HuH-7.5 (cell line): ENCODE measurements around the gene POLRMT.
"Not testable (repeated sequence)": the region's sequence is repeated elsewhere in the genome, so short reads cannot be mapped to it uniquely, and the experiment has no call there.

ENCODE experiments used
- DNase-seq: peaks from one replicate; pipeline ENCODE4 v3.0.0; 2011; ENCODE audit warnings: low spot score

The POLRMT gene

GRCh38 chr19:626566-626965, 6.8 kb downstream of the POLRMT start:
- not testable (repeated sequence) for DNase-seq

DNA sequence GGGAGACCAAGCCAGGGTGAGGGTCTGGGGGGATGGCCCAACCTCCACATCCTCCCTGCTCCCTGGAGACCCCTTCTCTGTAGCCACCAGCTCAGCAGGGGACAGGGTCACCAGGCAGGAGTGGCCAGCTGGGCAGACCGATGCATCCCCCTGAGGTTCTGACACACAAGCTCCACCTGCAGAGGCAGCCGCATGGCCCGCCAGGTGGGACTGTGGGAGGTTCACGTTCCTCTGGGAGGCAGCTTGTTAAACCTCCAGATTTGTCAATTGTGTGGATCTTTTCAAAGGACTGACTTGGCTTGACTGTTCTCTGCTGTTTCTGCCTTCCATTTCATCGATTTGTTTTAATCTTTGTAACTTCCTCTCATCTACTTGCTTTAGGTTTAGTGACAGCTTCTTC, 8.1 kb downstream of the POLRMT start:
- no peak for DNase-seq

DNA sequence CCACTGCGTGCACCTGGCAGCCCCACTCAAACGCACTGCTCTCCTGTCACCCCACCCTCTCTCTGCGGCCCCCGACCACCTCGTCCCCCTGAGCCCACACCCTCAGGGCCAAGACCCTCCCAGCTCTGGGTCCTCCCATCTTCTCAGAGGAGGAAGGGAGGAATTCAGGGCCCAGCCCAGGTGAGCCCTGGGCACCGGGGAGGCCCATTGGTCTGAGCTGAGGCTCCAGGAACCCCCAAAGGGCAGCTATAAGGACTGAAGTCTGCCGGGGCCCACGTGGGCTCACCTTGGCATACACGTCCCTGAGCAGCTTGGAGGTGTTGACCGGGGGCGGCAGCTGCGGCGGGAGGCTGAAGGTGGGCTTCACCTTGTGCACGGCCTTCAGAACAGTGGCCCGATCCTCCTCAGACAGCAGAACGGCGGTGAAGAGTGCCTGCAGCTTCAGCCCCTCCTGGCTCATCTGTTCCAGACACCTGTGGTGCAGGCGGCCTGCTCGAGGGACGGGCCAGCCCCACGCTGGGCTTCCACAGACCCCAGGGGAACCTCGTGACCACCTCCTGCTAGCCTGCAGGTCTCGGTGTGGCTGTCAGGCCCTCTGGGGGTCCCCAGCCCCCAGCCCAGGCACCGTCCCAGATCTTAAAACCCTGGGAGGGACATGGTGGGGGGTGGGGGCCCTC, 8.8 kb downstream of the POLRMT start:
- no peak for DNase-seq

GRCh38 chr19:623974-624373, 9.4 kb downstream of the POLRMT start:
- DNase-seq = no peak

DNA sequence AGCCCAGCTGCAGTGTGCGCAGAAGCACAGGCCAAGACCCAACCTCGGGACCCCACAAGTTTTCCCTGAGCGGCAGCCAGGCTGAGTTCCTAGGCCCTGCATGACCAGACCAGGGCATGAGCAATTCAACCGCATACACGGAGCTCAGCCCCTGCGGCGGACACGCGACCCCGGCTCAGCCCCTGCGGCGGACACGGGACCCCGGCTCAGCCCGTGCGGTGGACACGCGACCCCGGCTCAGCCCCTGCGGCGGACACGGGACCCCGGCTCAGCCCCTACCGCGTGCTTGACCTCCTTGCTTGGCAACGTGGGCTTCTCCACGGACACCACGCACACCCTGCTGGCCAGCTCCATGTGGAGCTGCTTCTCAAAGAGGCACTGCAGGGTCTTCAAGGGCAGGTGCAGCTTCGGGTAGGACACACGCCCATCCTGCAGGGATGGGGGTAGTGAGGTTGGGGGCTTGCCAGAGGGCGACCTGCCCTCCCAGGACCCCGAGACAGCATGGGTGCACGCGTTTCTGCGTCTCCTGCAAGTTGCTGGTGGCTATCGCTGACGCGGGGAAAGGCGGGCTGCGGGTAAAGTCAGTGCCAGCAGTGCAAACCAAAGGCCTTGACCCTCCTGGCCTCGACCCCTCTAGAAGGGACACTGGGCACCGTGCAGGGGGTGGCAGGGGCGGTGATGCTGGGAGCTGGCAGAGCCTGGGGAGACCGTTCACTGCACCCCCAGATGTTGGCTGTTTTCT, 10.0 kb downstream of the POLRMT start:
- no peak for DNase-seq

DNA sequence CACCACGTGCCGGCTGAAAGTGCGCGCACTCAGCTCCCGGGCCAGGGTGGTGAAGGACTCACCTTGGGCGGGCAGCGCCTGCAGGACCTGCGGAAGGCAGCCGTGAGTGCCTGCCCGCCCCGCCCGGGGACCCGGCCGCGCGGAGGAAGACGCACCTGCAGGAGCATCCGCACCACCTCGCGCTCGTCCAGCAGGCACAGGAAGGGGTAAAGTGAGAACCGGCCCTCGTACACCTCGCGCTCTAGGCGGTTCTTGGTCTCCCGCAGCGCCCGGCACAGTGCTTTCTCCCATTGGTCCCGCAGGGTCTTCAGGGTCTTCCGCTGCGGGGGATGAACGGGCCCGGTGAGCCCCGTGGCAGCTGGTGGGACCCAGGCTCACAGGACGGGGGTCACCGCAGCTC, 10.7 kb downstream of the POLRMT start:
- no peak for DNase-seq

DNA sequence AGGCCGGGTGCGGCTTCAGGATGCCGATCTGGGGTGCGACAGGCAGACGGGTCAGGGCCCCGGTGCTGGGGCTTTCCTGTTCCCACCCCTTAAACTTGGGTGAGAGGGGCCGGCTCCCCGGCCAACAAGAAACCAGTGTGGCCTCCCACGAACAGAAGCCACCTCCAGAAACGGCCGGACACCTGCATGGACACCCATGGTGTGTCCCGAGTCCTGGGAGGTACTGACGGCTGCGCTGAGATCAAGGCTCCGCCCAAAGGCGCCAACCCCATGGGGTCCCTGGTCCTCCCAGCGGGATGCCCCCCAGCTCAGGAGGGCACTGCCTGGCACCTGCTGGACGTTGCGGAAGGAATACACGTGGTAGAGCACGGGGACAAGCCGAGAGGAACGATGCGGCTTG, 11.5 kb downstream of the POLRMT start:
- DNase-seq = no peak

DNA sequence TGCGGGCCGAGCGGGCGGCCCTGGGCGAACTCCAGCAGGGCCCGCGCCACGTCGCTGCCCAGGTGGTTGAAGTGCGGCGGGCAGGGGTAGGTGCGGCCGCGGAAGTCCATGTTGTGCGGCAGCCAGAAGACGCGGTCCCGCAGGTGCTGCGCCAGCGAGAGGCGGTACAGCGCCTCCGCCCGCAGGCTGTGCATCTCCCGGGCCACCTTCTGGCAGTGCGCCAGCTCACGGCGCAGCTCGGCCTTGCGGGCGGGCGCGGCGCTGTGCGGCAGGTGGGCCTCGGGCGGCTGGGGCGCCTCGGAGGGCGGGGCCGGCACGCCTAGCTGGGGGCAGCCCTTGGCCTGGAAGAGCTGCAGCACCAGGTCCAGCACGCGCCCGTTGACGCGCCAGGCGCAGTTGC, 12.1 kb downstream of the POLRMT start:
- DNase-seq = not testable (repeated sequence)

DNA sequence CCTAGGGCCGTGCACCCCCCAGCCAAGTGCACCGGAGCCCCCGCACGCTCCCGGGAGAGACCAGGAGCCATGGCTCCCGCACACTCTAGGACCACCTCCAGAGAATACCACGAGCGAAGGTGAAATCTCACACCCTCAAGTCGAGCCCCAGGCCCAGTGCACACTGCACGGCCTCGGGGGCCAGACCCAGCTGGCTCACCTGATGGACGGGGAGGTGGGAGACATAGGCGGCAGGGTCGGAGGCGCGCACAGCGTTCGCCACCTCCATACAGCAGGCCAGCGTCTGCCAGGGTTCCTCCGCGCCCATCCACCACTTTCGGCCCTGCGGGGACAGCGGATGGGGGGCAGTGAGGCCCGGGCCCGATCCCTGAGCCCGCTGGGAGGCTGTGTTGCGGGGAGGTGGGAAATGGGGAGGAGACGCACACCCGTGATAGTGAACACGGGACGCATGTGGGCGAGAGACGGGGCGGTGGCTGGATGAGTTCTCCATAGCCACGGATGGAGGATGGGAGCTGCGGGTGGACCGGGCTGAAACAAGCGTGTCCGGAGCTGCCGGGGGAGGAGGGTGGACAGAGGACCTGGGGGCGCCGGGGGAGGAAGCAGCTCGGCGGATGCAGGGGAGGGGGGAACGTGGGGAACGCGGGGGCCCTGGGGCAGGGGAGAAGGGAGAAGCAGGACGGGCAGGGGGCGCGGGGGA, 13.0 kb downstream of the POLRMT start:
- no peak for DNase-seq

DNA sequence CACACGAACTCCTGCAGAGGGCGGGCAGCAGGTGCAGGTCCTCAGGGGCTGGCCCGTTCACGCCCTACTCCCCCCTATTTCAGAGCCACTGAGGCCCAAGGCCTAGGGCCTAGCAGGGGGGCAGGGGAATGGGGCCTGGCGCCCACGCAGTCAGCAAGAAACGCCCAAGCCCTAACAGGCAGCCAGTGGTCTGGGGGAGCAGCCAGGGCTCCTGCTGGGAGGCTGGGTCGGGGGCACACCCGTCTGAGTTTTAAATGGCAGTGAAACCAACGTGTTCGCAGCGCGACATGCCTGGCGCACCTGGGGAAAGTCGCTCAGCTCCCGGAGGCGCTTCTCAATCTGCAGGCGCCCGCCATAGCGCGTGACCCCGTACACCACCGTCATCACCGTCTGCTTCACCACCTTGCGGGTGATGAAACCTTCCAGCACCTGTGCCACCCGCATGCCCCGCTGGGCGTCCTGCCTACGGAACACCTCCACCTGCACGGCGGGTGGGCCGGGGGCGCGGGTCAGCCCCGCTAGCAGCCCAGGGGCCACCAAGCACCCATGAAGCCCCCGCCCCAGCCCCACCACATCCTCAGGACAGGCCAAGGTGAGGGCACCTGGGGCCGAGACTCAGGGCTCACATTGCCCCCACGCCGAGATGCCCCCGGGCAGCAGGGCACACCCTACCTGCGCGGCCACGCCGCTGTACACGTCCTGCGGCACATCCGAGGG, 13.9 kb downstream of the POLRMT start:
- DNase-seq = no peak

GRCh38 chr19:618674-619285, 14.6 kb downstream of the POLRMT start:
- no peak for DNase-seq

DNA sequence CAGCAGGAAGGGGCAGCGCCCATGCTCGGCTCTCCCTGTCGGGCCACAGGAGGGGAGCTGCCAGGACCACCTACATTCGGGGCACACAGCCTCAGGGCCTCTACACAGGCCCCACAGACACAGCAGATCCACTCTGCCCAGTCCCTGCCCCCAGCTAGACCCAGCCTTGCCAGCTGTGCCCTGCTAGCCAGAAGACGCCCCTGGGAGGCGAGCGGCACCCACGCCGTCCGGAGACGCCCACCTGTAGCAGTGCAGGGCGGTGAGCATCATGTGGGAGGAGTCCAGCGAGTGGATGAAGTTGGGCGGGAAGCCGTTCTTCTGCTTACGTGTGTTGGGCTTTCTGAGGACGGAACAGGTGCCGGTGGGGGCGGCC, 15.1 kb downstream of the POLRMT start:
- DNase-seq = no peak

- no peak for DNase-seq
These were observed 15.6 kb downstream of the POLRMT start for GRCh38 chr19:617551-618246.

DNA sequence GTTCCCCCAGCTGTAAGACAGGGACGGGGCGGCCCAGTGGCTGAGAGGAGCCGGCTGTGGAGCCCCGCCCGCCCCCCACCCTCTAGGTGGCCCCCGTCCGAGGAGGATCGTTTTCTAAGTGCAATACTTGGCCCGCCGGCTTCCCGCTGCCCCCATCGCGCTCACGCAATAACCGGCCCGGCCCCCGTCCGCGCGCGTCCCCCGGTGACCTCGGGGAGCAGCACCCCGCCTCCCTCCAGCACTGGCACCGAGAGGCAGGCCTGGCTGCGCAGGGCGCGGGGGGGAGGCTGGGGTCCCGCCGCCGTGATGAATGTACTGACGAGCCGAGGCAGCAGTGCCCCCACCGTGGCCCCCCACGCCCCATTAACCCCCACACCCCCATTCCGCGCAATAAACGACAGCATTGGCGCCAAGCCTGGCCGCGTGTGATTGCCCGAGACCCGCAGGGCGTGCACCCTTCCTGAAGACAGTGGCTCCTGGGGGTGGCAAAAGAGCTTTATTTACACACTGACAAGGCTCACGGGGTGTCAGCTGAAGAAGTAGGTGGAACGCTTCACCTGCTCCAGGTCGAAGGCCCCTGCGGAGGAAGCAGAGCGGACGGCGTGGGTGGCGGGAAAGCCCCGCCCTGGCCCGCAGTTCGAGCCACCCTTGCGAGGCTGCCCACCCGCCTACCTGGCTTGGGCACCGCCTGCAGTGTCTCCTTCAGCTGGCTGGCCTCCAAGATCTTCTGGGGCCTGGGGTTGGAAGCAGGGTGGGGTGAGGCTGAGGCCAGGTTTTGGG, 16.4 kb downstream of the POLRMT start:
- DNase-seq = no peak

- no peak for DNase-seq
These were observed 17.2 kb downstream of the POLRMT start for GRCh38 chr19:616062-616700.

DNA sequence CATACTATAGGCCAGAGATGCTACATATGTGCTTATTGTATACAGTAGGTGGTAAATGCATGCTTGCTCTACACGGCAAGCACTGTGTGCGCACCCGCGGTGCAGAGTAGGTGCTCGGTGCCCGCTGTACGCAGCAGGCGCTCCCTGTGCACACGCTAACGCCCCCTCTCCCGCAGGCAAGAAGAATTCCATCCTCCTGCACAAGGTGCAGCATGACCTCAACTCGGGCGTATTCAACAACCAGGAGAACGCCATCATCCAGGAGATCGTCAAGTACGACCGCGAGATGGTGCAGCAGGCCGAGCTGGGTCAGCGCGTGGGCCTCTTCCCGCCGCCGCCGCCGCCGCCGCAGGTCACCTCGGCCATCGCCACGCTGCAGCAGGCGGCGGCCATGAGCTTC, 17.7 kb downstream of the POLRMT start:
- no peak for DNase-seq

DNA sequence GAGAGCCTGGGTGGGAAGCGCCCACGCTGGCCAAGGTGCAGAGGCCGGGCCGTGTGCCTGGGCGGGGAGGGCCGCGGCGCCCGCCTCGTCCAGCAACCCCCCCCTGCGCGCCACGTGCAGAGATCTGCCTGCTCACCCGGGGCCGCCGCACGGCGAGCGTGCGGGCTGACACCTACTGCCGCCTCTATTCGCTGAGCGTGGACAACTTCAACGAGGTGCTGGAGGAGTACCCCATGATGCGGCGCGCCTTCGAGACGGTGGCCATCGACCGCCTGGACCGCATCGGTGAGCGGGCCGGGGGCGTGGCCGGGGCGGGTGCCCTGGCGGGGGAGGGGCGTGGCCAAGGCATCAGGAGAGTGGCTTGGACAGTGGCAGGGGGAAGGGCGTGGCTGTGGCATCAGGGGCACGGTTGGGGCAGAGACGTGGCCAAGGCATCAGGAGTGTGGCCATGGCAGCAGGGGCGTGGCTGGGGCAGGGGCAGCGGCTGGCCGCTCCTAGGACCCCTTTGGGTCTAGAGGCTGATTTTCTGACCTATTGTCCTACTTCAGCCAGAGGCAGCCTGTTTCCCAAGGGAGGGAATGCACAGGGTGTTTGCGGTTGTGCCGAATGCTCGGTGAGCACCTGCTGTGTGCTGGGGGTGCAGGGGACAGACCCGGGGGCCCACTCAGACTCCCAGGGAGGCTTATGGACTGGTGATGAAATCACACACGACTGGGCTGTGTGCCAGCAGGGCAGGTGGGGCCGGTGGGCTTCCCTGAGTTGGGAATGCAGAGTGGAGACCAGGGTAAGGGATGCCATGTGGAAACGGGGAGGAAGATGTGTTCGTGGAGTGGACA, 19.4 kb downstream of the POLRMT start:
- no peak for DNase-seq

DNA sequence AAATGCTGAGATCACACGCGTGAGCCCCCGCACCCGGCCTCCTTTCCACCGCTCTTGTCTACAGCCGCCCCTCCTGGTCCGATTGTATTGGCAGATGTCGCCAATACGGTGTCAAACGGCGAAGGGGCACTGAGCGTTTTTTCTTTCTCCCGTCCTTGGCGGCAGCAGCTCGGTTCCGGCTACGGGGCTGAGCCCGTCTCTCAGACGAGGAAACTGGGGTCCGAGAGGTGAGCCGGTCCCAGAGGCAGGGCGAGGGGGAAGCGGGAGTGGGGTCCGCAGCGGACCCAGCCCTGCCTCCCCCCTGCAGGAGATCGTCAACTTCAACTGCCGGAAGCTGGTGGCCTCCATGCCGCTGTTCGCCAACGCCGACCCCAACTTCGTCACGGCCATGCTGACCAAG, 20.4 kb downstream of the POLRMT start:
- no peak for DNase-seq

DNA sequence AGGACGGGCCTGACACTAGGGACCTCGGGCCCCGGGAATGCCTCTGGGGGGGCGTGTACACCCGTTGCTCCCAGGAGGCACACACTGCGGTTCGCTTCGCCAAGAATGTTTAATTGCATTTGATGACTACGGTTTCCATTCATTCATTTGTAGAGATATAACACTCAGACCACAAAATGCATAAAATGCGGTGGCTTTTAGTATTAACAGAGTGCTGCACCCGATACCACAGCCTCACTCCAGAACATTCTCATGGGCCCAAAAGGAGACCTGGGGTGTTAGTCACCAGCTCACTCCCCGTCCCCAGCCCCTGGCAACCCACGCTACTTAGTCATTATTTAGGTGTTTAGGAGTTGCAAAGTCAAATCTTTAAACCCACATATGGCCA, 21.9 kb downstream of the POLRMT start:
- no peak for DNase-seq
